ENCODE measurements around the gene ZNF385A.

GRCh38 chr12:54398995-54399793 lies 14.7 kb upstream of the ZNF385A start:
- TF ChIP-seq, protein P1, sequence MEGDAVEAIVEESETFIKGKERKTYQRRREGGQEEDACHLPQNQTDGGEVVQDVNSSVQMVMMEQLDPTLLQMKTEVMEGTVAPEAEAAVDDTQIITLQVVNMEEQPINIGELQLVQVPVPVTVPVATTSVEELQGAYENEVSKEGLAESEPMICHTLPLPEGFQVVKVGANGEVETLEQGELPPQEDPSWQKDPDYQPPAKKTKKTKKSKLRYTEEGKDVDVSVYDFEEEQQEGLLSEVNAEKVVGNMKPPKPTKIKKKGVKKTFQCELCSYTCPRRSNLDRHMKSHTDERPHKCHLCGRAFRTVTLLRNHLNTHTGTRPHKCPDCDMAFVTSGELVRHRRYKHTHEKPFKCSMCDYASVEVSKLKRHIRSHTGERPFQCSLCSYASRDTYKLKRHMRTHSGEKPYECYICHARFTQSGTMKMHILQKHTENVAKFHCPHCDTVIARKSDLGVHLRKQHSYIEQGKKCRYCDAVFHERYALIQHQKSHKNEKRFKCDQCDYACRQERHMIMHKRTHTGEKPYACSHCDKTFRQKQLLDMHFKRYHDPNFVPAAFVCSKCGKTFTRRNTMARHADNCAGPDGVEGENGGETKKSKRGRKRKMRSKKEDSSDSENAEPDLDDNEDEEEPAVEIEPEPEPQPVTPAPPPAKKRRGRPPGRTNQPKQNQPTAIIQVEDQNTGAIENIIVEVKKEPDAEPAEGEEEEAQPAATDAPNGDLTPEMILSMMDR (IDR thresholded peaks at IDR 0.05 in 4 of 5, conservative IDR thresholded peaks at IDR 0.05 in 1 of 5): peak; percentile 95 to 99 (median 95)
- TF ChIP-seq POLR2A (IDR thresholded peaks at IDR 0.05): no peak
